Activated CD8-positive, alpha-beta memory T cell treated with anti-CD3 and anti-CD28 coated beads for 48 hours (primary cell): ENCODE results near the gene CCL23.

ENCODE experiments used
- DNase-seq, 3 experiments: peaks; one replicate each; pipeline ENCODE4 v3.0.0-alpha.2; 2020; ENCODE audit warnings: low read depth in 2 of 3, low spot score in 2 of 3

CCL23 gene

DNA sequence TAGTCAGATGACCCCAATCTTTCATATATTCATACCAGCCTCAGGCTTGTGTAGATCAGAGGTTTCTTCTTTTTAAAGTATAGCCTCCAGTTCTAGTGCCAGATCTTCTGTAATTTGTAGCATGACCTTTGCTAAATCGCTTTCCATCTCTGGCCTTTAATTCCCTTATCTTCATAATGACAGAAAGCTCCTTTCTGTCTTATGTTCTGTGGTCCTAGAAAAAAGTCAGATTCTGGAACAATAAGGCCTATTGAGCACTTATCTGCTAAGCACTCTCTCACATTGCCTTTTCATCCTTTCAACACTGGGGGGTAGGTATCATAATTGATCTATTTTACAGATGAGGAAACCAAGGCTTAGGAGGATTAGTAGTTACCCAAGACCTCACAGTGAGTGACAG is 45.7 kb downstream of the CCL23 start:
- DNase-seq = no peak

DNA sequence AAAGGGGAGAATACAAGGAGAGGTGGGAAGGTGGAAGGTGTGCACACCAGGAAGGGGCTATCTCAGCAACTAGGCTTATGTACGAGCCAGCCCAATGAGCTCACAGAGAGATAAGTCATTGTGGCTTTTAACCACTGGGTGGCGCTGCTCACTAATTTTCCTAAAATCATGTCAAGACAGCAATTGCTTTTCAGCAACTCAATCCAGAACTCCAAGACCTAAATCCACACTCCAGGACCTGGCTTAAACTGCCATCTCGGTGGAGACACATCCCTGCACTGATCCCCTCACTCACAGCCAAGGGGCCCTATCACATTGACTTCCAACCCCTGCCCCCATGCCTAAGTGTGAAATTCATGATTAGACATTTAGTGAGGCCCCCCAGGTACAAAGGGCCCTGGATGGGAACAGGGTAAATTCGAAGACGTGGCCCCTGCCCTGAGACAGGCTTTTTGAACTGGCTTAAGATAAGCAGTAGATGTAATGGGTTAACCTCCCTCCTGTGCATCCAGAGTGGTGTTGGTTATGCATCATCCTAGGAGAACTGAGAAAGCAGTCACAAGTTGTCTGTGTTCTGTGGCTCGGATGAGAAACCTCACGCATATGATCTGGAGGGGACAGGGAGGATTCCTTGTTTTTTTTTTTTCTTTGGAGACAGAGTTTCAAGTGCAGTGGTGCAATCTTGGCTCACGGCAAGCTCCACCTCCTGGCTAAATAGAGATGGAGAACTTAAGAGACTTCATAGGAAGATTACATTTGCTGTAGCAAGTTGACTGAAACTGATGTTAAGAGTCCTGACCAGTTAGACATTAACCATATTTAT is 48.0 kb downstream of the CCL23 start:
- peak; percentile 23 to 63 (median 53) for DNase-seq

DNA sequence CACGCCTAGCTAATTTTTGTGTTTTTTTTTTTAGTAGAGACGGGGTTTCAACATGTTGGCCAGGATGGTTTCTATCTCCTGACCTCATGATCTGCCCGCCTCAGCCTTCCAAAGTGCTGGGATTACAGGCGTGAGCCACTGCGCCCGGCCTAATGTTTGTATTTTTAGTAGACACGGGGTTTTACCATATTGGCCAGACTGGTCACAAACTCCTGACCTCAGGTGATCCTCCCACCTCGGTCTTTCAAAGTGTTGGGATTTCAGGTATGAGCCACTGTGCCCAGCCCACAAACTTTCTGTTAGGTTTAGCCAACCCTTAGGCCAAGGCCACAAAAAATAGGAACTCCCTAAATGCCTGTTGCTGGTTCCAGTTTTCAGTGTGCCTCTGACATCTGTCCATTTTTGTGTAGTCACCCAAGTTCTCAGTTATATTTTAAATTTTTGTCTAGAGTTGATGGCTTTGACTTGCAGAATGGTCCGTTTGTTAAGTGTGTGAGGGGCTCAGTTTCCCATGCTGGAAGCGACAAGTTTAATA is 49.2 kb downstream of the CCL23 start:
- no peak for DNase-seq

DNA sequence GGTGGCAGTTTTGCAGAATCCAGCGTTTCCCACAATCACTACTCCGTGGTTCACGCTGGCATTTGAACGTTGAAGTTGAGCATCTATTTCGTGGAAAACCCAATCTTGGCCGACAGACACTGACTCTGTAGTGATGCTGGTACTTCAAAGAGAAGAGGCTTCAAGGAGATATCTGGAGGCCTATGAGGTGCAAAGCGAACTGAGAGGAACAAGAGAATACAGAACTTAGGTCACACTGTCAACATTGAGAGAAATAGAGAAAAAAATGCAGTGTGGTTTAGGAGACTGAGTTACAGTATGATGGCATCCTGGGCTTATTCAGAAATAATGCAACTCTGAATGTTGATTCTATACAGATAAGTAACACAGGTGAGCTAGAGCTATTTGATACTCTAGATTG is 52.5 kb downstream of the CCL23 start:
- DNase-seq = no peak

DNA sequence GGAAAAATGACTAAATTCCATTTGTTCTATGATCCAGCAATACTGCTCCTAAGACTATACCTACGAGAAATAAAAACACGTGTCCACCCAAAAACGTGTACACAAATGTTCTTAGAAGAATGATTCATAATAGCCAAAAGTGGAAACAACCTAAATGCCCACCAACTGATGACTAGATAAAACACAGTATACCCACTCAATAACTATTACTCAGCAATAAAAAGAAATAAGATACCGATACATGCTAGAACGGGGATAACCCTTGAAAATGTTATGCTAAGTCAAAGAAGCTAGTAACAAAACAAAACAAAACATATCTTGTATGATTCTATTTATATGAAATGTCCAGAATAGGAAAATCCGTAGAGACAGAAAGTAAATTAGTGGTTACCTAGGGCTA is 54.1 kb downstream of the CCL23 start:
- no peak for DNase-seq
